Parathyroid adenoma (tissue), 2 donors: ENCODE results near the gene SAMD4A.

Experiments used
- H2AFZ ChIP-seq: fragments of 300-600 bp; sonication (generic); one replicate; pipeline ENCODE4 v1.7.0; 2017; ENCODE audit warnings: antibody characterized with exemption, mild to moderate bottlenecking
- H3K27ac ChIP-seq: fragments of 300-600 bp; sonication (generic); one replicate; pipeline ENCODE4 v1.7.0; 2017
- H3K27me3 ChIP-seq: fragments of 300-600 bp; sonication (generic); one replicate; pipeline ENCODE4 v1.7.0; 2017; ENCODE audit warnings: low read length; ENCODE audit not compliant: control insufficient read depth, insufficient read depth
- H3K36me3 ChIP-seq: fragments of 300-600 bp; sonication (generic); one replicate; pipeline ENCODE4 v1.7.0; 2017; ENCODE audit warnings: low read length; ENCODE audit not compliant: control insufficient read depth, insufficient read depth
- H3K4me1 ChIP-seq: fragments of 300-600 bp; sonication (generic); one replicate; pipeline ENCODE4 v1.7.0; 2017; ENCODE audit warnings: control low read depth
- H3K4me2 ChIP-seq: fragments of 300-600 bp; sonication (generic); one replicate; pipeline ENCODE4 v1.7.0; 2017; ENCODE audit warnings: low read length
- H3K4me3 ChIP-seq: fragments of 300-600 bp; sonication (generic); one replicate; pipeline ENCODE4 v1.7.0; 2017; ENCODE audit warnings: low read depth, low read length
- H3K79me2 ChIP-seq: fragments of 300-600 bp; sonication (generic); one replicate; pipeline ENCODE4 v1.7.0; 2017; ENCODE audit warnings: control low read depth
- H3K9ac ChIP-seq: fragments of 300-600 bp; sonication (generic); one replicate; pipeline ENCODE4 v1.7.0; 2017; ENCODE audit warnings: mild to moderate bottlenecking
- H3K9me3 ChIP-seq: fragments of 300-600 bp; sonication (generic); one replicate; pipeline ENCODE4 v1.7.0; 2017; ENCODE audit warnings: low read length; ENCODE audit not compliant: control insufficient read depth
- CTCF ChIP-seq: fragments of 300-600 bp; sonication (generic); IDR thresholded peaks from one replicate; pipeline ENCODE4 v1.7.0; 2017; ENCODE audit warnings: antibody characterized with exemption, mild to moderate bottlenecking
- donor health status: primary hyperparathyroidism.

The SAMD4A gene

DNA sequence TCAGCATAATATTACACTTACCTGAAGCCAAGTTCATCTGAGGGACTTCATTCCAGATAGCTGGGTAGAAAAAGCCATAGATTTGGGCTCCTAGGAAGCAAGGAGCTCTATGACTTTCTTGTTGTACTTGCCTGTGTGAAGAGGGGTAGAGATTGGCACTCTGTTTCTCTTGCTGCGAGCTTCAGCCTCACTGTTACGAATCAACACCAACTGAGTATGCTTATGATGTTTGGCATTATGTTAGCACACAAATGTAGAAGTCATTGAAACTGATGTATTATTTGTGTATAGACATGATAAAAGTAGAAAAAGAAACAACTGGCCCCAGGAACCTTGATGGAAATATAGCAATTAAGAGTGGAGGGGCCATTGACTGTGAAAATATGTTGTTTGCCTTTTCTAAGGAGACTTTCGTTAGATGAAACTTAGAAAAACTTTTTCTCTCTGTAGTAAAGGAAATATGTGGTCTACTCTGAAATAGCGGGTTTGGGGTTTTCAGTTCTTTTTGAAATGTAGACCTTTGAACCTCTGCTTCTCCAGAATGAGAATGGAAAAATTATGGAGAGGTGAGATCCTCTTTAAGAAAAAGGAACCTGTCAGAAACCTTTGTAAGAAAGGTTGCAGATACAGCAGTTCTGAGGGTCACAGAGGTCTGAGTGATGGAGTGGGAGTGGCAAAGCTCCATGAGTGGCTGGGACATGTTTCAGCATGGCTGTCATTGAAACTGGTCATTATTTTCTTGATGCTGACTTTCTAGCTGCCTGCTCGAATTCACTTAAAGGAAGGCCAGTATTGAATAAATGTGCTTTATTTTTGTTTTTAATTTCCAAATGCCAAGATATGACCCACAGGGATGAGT is 175.8 kb downstream of the SAMD4A start:
- no peaks in the 10 kb centered on the region for H3K79me2 ChIP-seq
- no peak overlapping the region for H3K4me2 ChIP-seq
- no peak overlapping the region for H3K9ac ChIP-seq
- no peak overlapping the region for H2AFZ ChIP-seq
- no peak overlapping the region for H3K27ac ChIP-seq
- TF ChIP-seq CTCF, result no peak
- no peaks in the 10 kb centered on the region for H3K9me3 ChIP-seq
- no peaks in the 10 kb centered on the region for H3K36me3 ChIP-seq
- no peaks in the 10 kb centered on the region for H3K27me3 ChIP-seq
- no peak overlapping the region for H3K4me3 ChIP-seq
- H3K4me1 ChIP-seq, result peaks cover 2% of the 10 kb centered on the region

DNA sequence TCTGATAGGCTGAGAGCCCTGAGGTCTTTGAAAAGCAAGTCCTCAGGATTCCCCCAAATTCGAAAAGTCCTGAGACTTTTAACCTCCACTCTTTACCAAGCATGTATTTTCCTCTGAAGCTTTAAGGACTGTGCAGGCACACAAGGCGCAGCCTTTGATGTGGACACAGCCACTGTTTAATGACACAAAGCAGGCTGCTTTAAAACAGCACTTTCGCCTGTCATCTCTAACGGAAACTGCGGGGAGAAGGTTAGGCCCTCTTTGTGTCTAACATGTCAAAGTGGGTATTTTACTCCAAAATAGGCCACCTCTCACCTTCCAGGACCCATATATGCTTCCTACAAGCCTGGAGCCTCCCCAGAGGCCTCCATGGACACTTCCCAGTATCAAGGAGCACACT is 176.5 kb downstream of the SAMD4A start:
- Histone ChIP-seq H3K4me1 (peaks cover 2% of the 10 kb centered on the region), H3K79me2 (no peaks in the 10 kb centered on the region), H3K4me3 (no peak overlapping the region), H3K4me2 (no peak overlapping the region), H3K27ac (no peak overlapping the region), H3K27me3 (no peaks in the 10 kb centered on the region), H2AFZ (no peak overlapping the region), H3K9me3 (no peaks in the 10 kb centered on the region), H3K9ac (no peak overlapping the region), H3K36me3 (no peaks in the 10 kb centered on the region)
- no peak for TF ChIP-seq CTCF

GRCh38 chr14:54746019-54746418 is 179.1 kb downstream of the SAMD4A start:
- TF ChIP-seq CTCF, result no peak
- Histone ChIP-seq H3K27me3 (no peaks in the 10 kb centered on the region), H3K36me3 (no peaks in the 10 kb centered on the region), H3K9ac (no peak overlapping the region), H3K27ac (no peak overlapping the region), H2AFZ (no peak overlapping the region), H3K9me3 (no peaks in the 10 kb centered on the region), H3K4me1 (peaks cover 2% of the 10 kb centered on the region), H3K4me3 (no peak overlapping the region), H3K4me2 (no peak overlapping the region), H3K79me2 (no peaks in the 10 kb centered on the region)

DNA sequence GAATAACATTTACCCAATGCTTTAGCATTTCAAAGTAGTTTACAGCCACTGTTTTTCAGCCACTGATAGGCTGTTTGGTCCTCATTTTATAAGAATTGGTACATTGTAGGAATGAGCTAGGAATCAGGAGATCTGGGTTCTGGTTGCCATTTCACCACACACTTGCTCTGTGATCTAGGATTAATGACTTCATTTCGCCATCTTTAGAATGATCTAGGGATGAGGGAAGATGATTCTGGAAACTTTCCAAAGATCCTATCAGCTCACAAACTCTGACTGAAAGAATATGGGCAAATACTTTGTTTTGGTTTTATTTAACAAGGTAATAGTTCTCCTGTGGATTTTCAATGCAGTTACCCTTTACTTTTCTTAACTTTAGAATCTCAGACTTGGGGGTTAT is 180.7 kb downstream of the SAMD4A start:
- no peaks in the 10 kb centered on the region for H3K27me3 ChIP-seq
- no peaks in the 10 kb centered on the region for H3K9me3 ChIP-seq
- H3K9ac ChIP-seq, result no peak overlapping the region
- no peak overlapping the region for H2AFZ ChIP-seq
- no peak overlapping the region for H3K4me2 ChIP-seq
- no peak for TF ChIP-seq CTCF
- no peaks in the 10 kb centered on the region for H3K36me3 ChIP-seq
- H3K4me1 ChIP-seq, result peaks cover 2% of the 10 kb centered on the region
- no peak overlapping the region for H3K27ac ChIP-seq
- no peaks in the 10 kb centered on the region for H3K79me2 ChIP-seq
- no peak overlapping the region for H3K4me3 ChIP-seq

GRCh38 chr14:54749180-54749579 is 182.3 kb downstream of the SAMD4A start:
- Histone ChIP-seq H3K27me3 (no peaks in the 10 kb centered on the region), H3K4me3 (no peak overlapping the region), H3K4me2 (no peak overlapping the region), H3K36me3 (no peaks in the 10 kb centered on the region), H3K9ac (no peak overlapping the region), H3K9me3 (no peaks in the 10 kb centered on the region), H3K4me1 (peaks cover 2% of the 10 kb centered on the region), H2AFZ (no peak overlapping the region), H3K27ac (no peak overlapping the region), H3K79me2 (no peaks in the 10 kb centered on the region)
- TF ChIP-seq CTCF, result no peak
